Immature natural killer cell (primary cell): ENCODE data around the gene OR4M1. TPM values are rescaled to one million over a fixed set of nuclear protein-coding genes. Genes with fewer than 3 reads are reported as not detected.
"Not testable (repeated sequence)": the region's sequence is repeated elsewhere in the genome, so short reads cannot be mapped to it uniquely, and the experiment has no call there.

Source experiments
- DNase-seq, 3 donors: peaks; one replicate each; pipeline ENCODE4 v3.0.0; 2022; ENCODE audit warnings: mixed read lengths in 1 of 3
- H3K27ac Mint-ChIP-seq, 6 donors: one replicate each; pipeline ENCODE4 v1.8.0; 2020; ENCODE audit warnings: mixed read lengths in 6 of 6, mild to moderate bottlenecking in 5 of 6, inconsistent platforms in 4 of 6, moderate library complexity in 3 of 6
- H3K27me3 Mint-ChIP-seq, 3 donors: one replicate each; pipeline ENCODE4 v1.8.0; 2020 to 2021; ENCODE audit warnings: low read depth in 3 of 3, mild to moderate bottlenecking in 3 of 3, mixed read lengths in 3 of 3, moderate library complexity in 3 of 3, inconsistent platforms in 1 of 3
- H3K36me3 Mint-ChIP-seq, 3 donors: one replicate each; pipeline ENCODE4 v1.8.0; 2020; ENCODE audit warnings: mixed read lengths in 3 of 3, inconsistent platforms in 2 of 3, mild to moderate bottlenecking in 2 of 3
- H3K4me1 Mint-ChIP-seq, 2 donors: one replicate each; pipeline ENCODE4 v1.8.0; 2020; ENCODE audit warnings: inconsistent platforms in 2 of 2, mild to moderate bottlenecking in 2 of 2, mixed read lengths in 2 of 2, moderate library complexity in 1 of 2
- H3K4me3 Mint-ChIP-seq, 5 donors: one replicate each; pipeline ENCODE4 v1.8.0; 2020; ENCODE audit warnings: mild to moderate bottlenecking in 5 of 5, mixed read lengths in 5 of 5, inconsistent platforms in 3 of 5, moderate library complexity in 3 of 5
- H3K9me3 Mint-ChIP-seq, 6 donors: one replicate each; pipeline ENCODE4 v1.8.0; 2020; ENCODE audit warnings: mild to moderate bottlenecking in 6 of 6, mixed read lengths in 6 of 6, inconsistent platforms in 4 of 6, moderate library complexity in 3 of 6
- polyA plus RNA-seq, 3 donors: library from polyadenylated mRNA; unstranded; fragments of 300-500 nt; fragmentation: Illumina TruSeq; gene quantifications; one replicate each; pipeline ENCODE4 v1.2.3, GENCODE V29; 2021

Gene OR4M1
- polyA plus RNA-seq, result not detected

DNA sequence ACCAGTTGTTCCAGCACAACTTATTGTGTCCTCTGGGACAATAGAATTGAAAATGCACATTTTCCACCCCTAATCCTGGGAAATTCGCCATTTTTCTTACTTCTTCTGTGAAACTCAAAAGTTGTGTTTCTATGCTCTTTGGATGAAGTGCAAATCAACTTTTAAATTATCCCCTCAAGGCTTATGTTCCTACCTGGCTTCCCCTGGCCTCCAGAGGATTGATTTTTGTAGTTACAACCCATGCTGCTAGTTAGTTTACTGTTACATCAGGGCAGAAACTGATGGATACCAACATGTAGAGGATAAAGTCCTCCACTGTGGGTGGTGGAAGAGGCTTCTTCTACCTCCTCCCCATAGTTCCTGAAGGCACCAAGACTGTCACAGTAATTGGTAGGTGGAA lies at the start of gene OR4M1:
OR4M1 (plus strand) TSS at position 301 of the 400 bp plus-strand sequence. CDS start 6,819 bp downstream, outside the sequence.
- not testable (repeated sequence) for H3K27me3 Mint-ChIP-seq, H3K36me3 Mint-ChIP-seq, H3K4me3 Mint-ChIP-seq, H3K4me1 Mint-ChIP-seq, DNase-seq, H3K27ac Mint-ChIP-seq
- H3K9me3 Mint-ChIP-seq, result peaks cover 12 to 35% (median 16%) of the 10 kb centered on the region in 6 donors

- Mint-ChIP-seq H3K9me3 (peaks cover 0 to 20% (median 15%) of the 10 kb centered on the region in 6 donors), H3K27me3 (no peaks in the 10 kb centered on the region), H3K4me1 (no peaks in the 10 kb centered on the region), H3K36me3 (peaks cover 0 to 3% (median 0%) of the 10 kb centered on the region in 3 donors), H3K4me3 (no peak overlapping the region), H3K27ac (no peak overlapping the region)
- DNase-seq, result no peak
Observed at GRCh38 chr14:19729359-19729758, 43.9 kb upstream of the OR4M1 start.

GRCh38 chr14:19729763-19730162 lies 43.5 kb upstream of the OR4M1 start:
- no peaks in the 10 kb centered on the region for H3K4me1 Mint-ChIP-seq
- H3K27ac Mint-ChIP-seq, result no peak overlapping the region
- H3K36me3 Mint-ChIP-seq, result peaks cover 0 to 3% (median 0%) of the 10 kb centered on the region in 3 donors
- peaks cover 0 to 20% (median 15%) of the 10 kb centered on the region in 6 donors for H3K9me3 Mint-ChIP-seq
- H3K27me3 Mint-ChIP-seq, result no peaks in the 10 kb centered on the region
- no peak for DNase-seq
- H3K4me3 Mint-ChIP-seq, result no peak overlapping the region

DNA sequence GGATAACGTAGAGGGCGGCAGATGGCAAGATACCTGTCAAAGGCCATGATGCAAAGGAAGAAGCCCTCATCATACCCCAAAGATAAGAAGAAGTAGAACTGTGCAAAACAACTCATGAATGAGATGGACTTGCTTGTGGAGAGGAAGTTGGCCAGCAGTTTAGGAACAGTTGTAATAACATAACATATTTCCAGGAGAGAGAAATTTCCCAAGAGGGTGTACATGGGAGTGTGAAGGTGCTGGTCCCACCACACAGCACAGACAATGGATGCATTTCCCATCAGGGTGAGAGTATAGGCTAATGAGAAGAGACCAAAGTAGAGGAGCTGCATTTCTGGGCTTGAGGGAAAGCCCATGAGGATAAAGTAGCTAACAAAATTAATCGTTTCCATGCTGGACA lies 39.4 kb upstream of the OR4M1 start:
- H3K36me3 Mint-ChIP-seq, H3K4me1 Mint-ChIP-seq, H3K27ac Mint-ChIP-seq, DNase-seq, H3K4me3 Mint-ChIP-seq, H3K27me3 Mint-ChIP-seq: not testable (repeated sequence)
- peaks cover 0 to 25% (median 12%) of the 10 kb centered on the region in 6 donors for H3K9me3 Mint-ChIP-seq

DNA sequence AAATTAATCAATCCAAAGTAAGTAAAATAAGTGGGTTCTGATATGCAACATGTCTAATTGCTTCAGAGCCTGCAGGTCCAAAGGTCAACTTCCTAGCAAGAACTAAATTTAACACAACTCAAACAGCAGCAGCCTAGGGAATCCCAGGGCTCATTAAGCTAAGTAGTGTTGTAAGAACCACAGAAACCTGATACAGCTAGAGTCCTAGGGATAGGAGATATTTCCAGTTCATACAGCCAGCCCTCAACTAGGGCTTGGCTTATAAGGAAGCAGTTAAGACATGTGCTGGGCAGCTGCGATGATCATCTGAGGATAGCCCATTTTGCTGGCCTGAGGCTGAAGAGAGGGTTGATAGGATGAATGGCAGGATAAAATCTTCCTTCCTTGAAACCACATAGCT lies 30.0 kb upstream of the OR4M1 start, which contains the start of gene OR4Q3:
OR4Q3 (plus strand) TSS at position 316 of the 400 bp plus-strand sequence.
- no peak within 1 kb of the TSS for H3K4me3 Mint-ChIP-seq
- H3K36me3 Mint-ChIP-seq, result no peaks in the 10 kb centered on the region
- no peak within 1 kb of the TSS for H3K27ac Mint-ChIP-seq
- DNase-seq, result no peak
- peaks cover 0 to 5% (median 0%) of the 10 kb centered on the region in 3 donors for H3K27me3 Mint-ChIP-seq
- peaks cover 0 to 23% (median 10%) of the 10 kb centered on the region in 6 donors for H3K9me3 Mint-ChIP-seq
- H3K4me1 Mint-ChIP-seq, result no peaks in the 10 kb centered on the region

GRCh38 chr14:19752316-19752715 lies 21.0 kb upstream of the OR4M1 start:
- not testable (repeated sequence) for DNase-seq, H3K36me3 Mint-ChIP-seq, H3K4me3 Mint-ChIP-seq, H3K4me1 Mint-ChIP-seq, H3K27ac Mint-ChIP-seq, H3K27me3 Mint-ChIP-seq
- peaks cover 0 to 21% (median 10%) of the 10 kb centered on the region in 6 donors for H3K9me3 Mint-ChIP-seq

- H3K9me3 Mint-ChIP-seq, result peaks cover 0 to 21% (median 10%) of the 10 kb centered on the region in 6 donors
- DNase-seq, result no peak
- H3K27me3 Mint-ChIP-seq, result peaks cover 0 to 1% (median 0%) of the 10 kb centered on the region in 3 donors
- H3K27ac Mint-ChIP-seq, result no peak overlapping the region
- no peaks in the 10 kb centered on the region for H3K36me3 Mint-ChIP-seq
- H3K4me1 Mint-ChIP-seq, result no peaks in the 10 kb centered on the region
- H3K4me3 Mint-ChIP-seq, result no peak overlapping the region
Observed at GRCh38 chr14:19754172-19754571, 19.1 kb upstream of the OR4M1 start.

DNA sequence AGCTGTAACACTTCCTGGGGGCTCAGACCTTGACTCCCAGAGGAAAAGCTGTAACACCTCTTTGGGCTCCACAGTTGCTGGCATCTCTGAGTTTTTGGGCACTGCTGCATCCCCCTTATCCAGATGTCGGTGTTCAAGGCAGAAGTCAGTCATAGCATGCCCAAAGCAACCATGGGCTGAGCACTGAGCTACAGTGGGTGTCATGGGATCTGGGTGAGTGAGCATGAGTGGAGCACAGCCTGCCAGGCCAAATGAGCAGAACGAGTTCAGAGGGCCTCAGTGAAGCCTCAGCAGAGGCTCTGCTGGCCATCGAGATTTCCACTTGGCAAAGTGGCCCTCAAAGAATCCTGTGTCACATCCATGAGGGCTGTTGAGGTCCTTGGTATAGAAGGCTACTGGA lies 1.8 kb upstream of the OR4M1 start:
- not testable (repeated sequence) for H3K4me3 Mint-ChIP-seq, H3K27me3 Mint-ChIP-seq, H3K36me3 Mint-ChIP-seq

GRCh38 chr14:19771895-19772430 lies 1.3 kb upstream of the OR4M1 start:
- H3K27ac Mint-ChIP-seq, result no peak overlapping the region
- no peak overlapping the region for H3K4me3 Mint-ChIP-seq
- no peaks in the 10 kb centered on the region for H3K4me1 Mint-ChIP-seq
- H3K36me3 Mint-ChIP-seq, result peaks cover 0 to 3% (median 0%) of the 10 kb centered on the region in 3 donors
- DNase-seq, result no peak
- H3K27me3 Mint-ChIP-seq, result peaks cover 0 to 4% (median 2%) of the 10 kb centered on the region in 3 donors
- H3K9me3 Mint-ChIP-seq, result peaks cover 12 to 34% (median 16%) of the 10 kb centered on the region in 6 donors

More for the DNA sequence above, 1.8 kb upstream of the OR4M1 start:
- H3K9me3 Mint-ChIP-seq, result peaks cover 12 to 34% (median 16%) of the 10 kb centered on the region in 6 donors
- DNase-seq, H3K4me1 Mint-ChIP-seq, H3K27ac Mint-ChIP-seq: not testable (repeated sequence)

DNA sequence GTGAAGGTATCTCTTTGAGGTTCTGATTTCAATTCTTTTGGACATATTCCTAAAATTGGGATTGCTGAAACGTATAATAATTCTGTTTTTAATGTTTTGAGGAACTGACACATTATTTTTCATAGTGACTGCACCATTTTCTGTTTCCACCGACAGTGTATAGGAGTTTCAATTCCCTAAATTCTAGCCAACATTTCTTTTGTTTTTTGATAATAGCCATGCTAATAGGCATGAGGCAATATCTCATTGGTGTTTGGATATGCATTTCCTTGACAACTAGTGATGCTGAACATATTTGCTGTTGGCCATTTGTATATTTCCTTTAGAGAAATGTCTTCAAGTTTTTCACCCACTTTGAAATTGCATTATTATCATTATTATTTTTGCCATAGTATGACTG lies 850 bp upstream of the OR4M1 start:
- H3K27ac Mint-ChIP-seq, H3K4me3 Mint-ChIP-seq, DNase-seq, H3K36me3 Mint-ChIP-seq, H3K4me1 Mint-ChIP-seq, H3K27me3 Mint-ChIP-seq: not testable (repeated sequence)
- peaks cover 12 to 34% (median 16%) of the 10 kb centered on the region in 6 donors for H3K9me3 Mint-ChIP-seq

GRCh38 chr14:19775587-19775986 lies 2.3 kb downstream of the OR4M1 start:
- Mint-ChIP-seq H3K36me3 (peaks cover 0 to 2% (median 0%) of the 10 kb centered on the region in 3 donors), H3K4me1 (no peaks in the 10 kb centered on the region), H3K27me3 (peaks cover 0 to 2% (median 0%) of the 10 kb centered on the region in 3 donors), H3K4me3 (no peak overlapping the region), H3K27ac (no peak overlapping the region), H3K9me3 (peaks cover 6 to 34% (median 14%) of the 10 kb centered on the region in 6 donors)
- no peak for DNase-seq

DNA sequence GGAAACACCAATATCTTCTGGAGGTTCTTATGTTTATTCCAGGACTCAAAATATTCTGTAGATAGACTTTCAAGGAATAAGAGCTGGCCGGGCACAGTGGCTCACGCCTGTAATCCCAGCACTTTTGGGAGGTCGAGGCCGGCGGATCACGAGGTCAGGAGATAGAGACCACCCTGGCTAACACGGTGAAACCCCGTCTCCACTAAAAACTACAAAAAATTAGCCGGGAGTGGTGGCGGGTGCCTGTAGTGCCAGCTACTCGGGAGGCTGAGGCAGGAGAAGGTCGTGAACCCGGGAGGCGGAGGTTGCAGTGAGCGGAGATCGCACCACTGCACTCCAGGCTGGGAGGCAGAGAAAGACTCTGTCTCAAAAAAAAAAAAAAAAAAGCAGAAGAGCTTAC lies 12.5 kb downstream of the OR4M1 start:
- not testable (repeated sequence) for H3K27me3 Mint-ChIP-seq, DNase-seq, H3K4me3 Mint-ChIP-seq, H3K4me1 Mint-ChIP-seq, H3K36me3 Mint-ChIP-seq, H3K27ac Mint-ChIP-seq
- H3K9me3 Mint-ChIP-seq, result peaks cover 3 to 11% (median 9%) of the 10 kb centered on the region in 6 donors

GRCh38 chr14:19787318-19787717 lies 14.0 kb downstream of the OR4M1 start:
- not testable (repeated sequence) for H3K27ac Mint-ChIP-seq, H3K27me3 Mint-ChIP-seq, DNase-seq, H3K4me3 Mint-ChIP-seq, H3K36me3 Mint-ChIP-seq, H3K4me1 Mint-ChIP-seq
- peaks cover 3 to 11% (median 9%) of the 10 kb centered on the region in 6 donors for H3K9me3 Mint-ChIP-seq

DNA sequence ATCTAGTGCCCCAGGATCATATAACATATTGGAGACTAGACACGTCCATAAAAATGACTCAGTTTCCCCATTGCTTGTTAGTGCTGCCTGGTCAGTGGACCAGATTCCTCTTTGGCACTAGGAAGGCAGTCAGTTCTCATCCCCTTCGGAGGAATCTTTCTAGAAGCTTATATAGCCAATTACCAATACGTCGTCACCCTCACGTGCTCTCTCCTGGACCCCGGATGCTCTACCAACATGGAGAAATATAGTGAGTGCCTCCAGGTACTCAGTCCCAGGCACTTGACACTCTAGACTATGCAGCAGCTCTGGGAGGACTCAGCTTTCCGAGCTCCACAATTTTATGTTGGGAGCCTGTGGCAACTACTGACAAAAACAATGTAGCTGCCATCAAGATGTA lies 14.8 kb downstream of the OR4M1 start:
- H3K27me3 Mint-ChIP-seq, H3K36me3 Mint-ChIP-seq, H3K27ac Mint-ChIP-seq, H3K4me3 Mint-ChIP-seq, DNase-seq, H3K9me3 Mint-ChIP-seq, H3K4me1 Mint-ChIP-seq: not testable (repeated sequence)

GRCh38 chr14:19796520-19797108 lies 23.3 kb downstream of the OR4M1 start:
- H3K9me3 Mint-ChIP-seq, result peaks cover 2 to 14% (median 5%) of the 10 kb centered on the region in 6 donors
- not testable (repeated sequence) for H3K36me3 Mint-ChIP-seq, H3K27ac Mint-ChIP-seq, DNase-seq, H3K27me3 Mint-ChIP-seq, H3K4me3 Mint-ChIP-seq, H3K4me1 Mint-ChIP-seq
